Lung (tissue), 12 donors: ENCODE data around the gene KRT39. TPM values are rescaled to one million over a fixed set of nuclear protein-coding genes. Genes with fewer than 3 reads are reported as not detected.
A peak's percentile ranks its signal among the peaks of the same experiment; 100 is the strongest.

Experiments used
- ATAC-seq: fragments of 200-7000 bp; cut with Tn5 transposase; one replicate; pipeline ENCODE4 v1.9.1; 2020; ENCODE audit warnings: moderate number of reproducible peaks; ENCODE audit not compliant: insufficient read depth, low FRiP score
- DNase-seq, 3 donors: peaks; one replicate each; pipeline ENCODE4 v3.0.0-alpha.2; 2013 to 2017
- H3K27ac ChIP-seq, 2 donors: one replicate each; pipeline ENCODE4 v1.5.1; 2013; ENCODE audit warnings: mild to moderate bottlenecking in 2 of 2, moderate library complexity in 2 of 2, control low read depth in 1 of 2, inconsistent platforms in 1 of 2, low read depth in 1 of 2, low read length in 1 of 2
- H3K27me3 ChIP-seq, 3 donors: one replicate each; pipeline ENCODE4 v1.5.1; 2013; ENCODE audit warnings: low read length in 2 of 3; ENCODE audit not compliant: control insufficient read depth in 3 of 3, insufficient read depth in 3 of 3
- H3K36me3 ChIP-seq, 4 donors: one replicate each; pipeline ENCODE4 v1.5.1; 2013; ENCODE audit warnings: low read length in 4 of 4, mild to moderate bottlenecking in 1 of 4, moderate library complexity in 1 of 4; ENCODE audit not compliant: control insufficient read depth in 4 of 4, insufficient read depth in 4 of 4
- H3K4me1 ChIP-seq, 5 donors: one replicate each; pipeline ENCODE4 v1.5.1; 2013; ENCODE audit warnings: low read length in 5 of 5, mild to moderate bottlenecking in 2 of 5, moderate library complexity in 1 of 5; ENCODE audit not compliant: control insufficient read depth in 5 of 5, insufficient read depth in 5 of 5
- H3K4me3 ChIP-seq: one replicate; pipeline ENCODE4 v1.5.1; 2013; ENCODE audit warnings: mild to moderate bottlenecking, control low read depth, moderate library complexity
- H3K9ac ChIP-seq, 2 donors: one replicate each; pipeline ENCODE4 v1.5.1; 2013; ENCODE audit warnings: low read length in 2 of 2, control low read depth in 1 of 2; ENCODE audit not compliant: insufficient read depth in 1 of 2
- H3K9me3 ChIP-seq, 4 donors: one replicate each; pipeline ENCODE4 v1.5.1; 2013; ENCODE audit warnings: low read length in 3 of 4, mild to moderate bottlenecking in 1 of 4, moderate library complexity in 1 of 4; ENCODE audit not compliant: control insufficient read depth in 4 of 4, insufficient read depth in 3 of 4
- CTCF ChIP-seq: IDR thresholded peaks from 2 replicates; pipeline ENCODE4 v1.5.1; 2012; ENCODE audit warnings: mild to moderate bottlenecking; ENCODE audit errors: control extremely low read depth, extremely low read depth
- WGBS, 2 donors: extraction: QIAGEN DNeasy Blood & Tissue Kit; methylation state at CpG; one replicate each; pipeline ENCODE4 v1.1.7; 2013; 5-methylcytosine and 5-hydroxymethylcytosine counted together
- polyA plus RNA-seq, 2 donors: library from polyadenylated mRNA; stranded (reverse); fragments of 200-250 nt; gene quantifications; one replicate each; pipeline ENCODE4 v1.2.1, GENCODE V29; 2013
- total RNA-seq, 2 donors: library from RNA; depleted of rRNA in 1 of 2; stranded (reverse); fragments of >200 nt in 1 of 2; gene quantifications; one replicate each; pipeline ENCODE4 v1.2.1, GENCODE V29; 2014 to 2021
- donor health status: control.
- donor health status: control.
- donor health status: Bipolar disorder and iron deficiency.
- donor health status: healthy.
- donor health status: DM: yes; HTN: yes; CAD: no.

KRT39 gene
- total and polyA plus RNA-seq, 4 donors, result not detected

- TF ChIP-seq CTCF, result no peak
- whole genome bisulfite sequencing, 2 donors, result 43 to 79% methylated on average over 4 of the region's 4 CpGs
- no peak overlapping the region for H3K4me3 ChIP-seq
- no peak overlapping the region for H3K9ac ChIP-seq
- no peaks in the 10 kb centered on the region for H3K9me3 ChIP-seq
- H3K27me3 ChIP-seq, result no peaks in the 10 kb centered on the region
- peaks cover 0 to 5% (median 0%) of the 10 kb centered on the region in 5 donors for H3K4me1 ChIP-seq
- no peaks in the 10 kb centered on the region for H3K36me3 ChIP-seq
- no peak overlapping the region for H3K27ac ChIP-seq
- DNase-seq (peak in 1 of 3 donors; percentile 2), ATAC-seq (no peak)
Measured at GRCh38 chr17:41009301-41009760, 42.6 kb upstream of the KRT39 start.

GRCh38 chr17:41008811-41009210 is 42.1 kb upstream of the KRT39 start, which contains the start of gene KRTAP3-1:
Gene KRTAP3-1, minus strand, starts transcription at chr17:41009128. Its CDS starts 54 bp downstream, at chr17:41009074.
- 83 to 90% methylated on average over 8 of the region's 8 CpGs for WGBS, 2 donors
- Histone ChIP-seq H3K9me3 (no peaks in the 10 kb centered on the region), H3K4me1 (peaks cover 0 to 5% (median 0%) of the 10 kb centered on the region in 5 donors), H3K4me3 (no peak within 1 kb of the TSS), H3K36me3 (no peaks in the 10 kb centered on the region), H3K27me3 (no peaks in the 10 kb centered on the region), H3K9ac (no peak within 1 kb of the TSS), H3K27ac (no peak within 1 kb of the TSS)
- no peak for DNase-seq
- TF ChIP-seq CTCF, result no peak
- ATAC-seq, result no peak

GRCh38 chr17:41004397-41004796 is 37.6 kb upstream of the KRT39 start:
- 92 to 96% methylated on average over 3 of the region's 3 CpGs for WGBS, 2 donors
- ATAC-seq (no peak), DNase-seq (no peak)
- peaks cover 0 to under 1% (median 0%) of the 10 kb centered on the region in 5 donors for H3K4me1 ChIP-seq
- no peak for TF ChIP-seq CTCF
- H3K27ac ChIP-seq, result no peak overlapping the region
- no peaks in the 10 kb centered on the region for H3K9me3 ChIP-seq
- no peaks in the 10 kb centered on the region for H3K36me3 ChIP-seq
- H3K4me3 ChIP-seq, result no peak overlapping the region
- H3K27me3 ChIP-seq, result no peaks in the 10 kb centered on the region
- H3K9ac ChIP-seq, result no peak overlapping the region

- H3K4me1 ChIP-seq, result no peaks in the 10 kb centered on the region
- no peak overlapping the region for H3K4me3 ChIP-seq
- no peaks in the 10 kb centered on the region for H3K27me3 ChIP-seq
- DNase-seq, result no peak
- H3K9ac ChIP-seq, result no peak overlapping the region
- no peak for ATAC-seq
- no peaks in the 10 kb centered on the region for H3K9me3 ChIP-seq
- TF ChIP-seq CTCF, result no peak
- WGBS, 2 donors, result 71 to 83% methylated on average over 4 of the region's 4 CpGs
- no peak overlapping the region for H3K27ac ChIP-seq
- no peaks in the 10 kb centered on the region for H3K36me3 ChIP-seq
Measured at GRCh38 chr17:41003926-41004325, 37.2 kb upstream of the KRT39 start.
